HG03469 (cell line): ENCODE data around the gene CALN1.

Experiments used
- ATAC-seq: cut with Tn5 transposase; IDR thresholded peaks from one replicate; pipeline ENCODE4 v1.9.1; 2021; ENCODE audit warnings: mild to moderate bottlenecking, moderate library complexity, moderate number of reproducible peaks; ENCODE audit not compliant: unreplicated experiment

Gene CALN1

GRCh38 chr7:72326811-72327210 lies 85.3 kb downstream of the CALN1 start:
- ATAC-seq = no peak

GRCh38 chr7:72326365-72326764 lies 85.8 kb downstream of the CALN1 start:
- ATAC-seq = no peak

- no peak for ATAC-seq
Measured at GRCh38 chr7:72325561-72325960, 86.6 kb downstream of the CALN1 start.

GRCh38 chr7:72321637-72322036 lies 90.5 kb downstream of the CALN1 start:
- ATAC-seq = no peak

- no peak for ATAC-seq
Measured at GRCh38 chr7:72321081-72321480, 91.1 kb downstream of the CALN1 start.

- no peak for ATAC-seq
Measured at GRCh38 chr7:72317341-72317740, 94.8 kb downstream of the CALN1 start.

GRCh38 chr7:72316148-72316547 lies 96.0 kb downstream of the CALN1 start:
- no peak for ATAC-seq

- no peak for ATAC-seq
Measured at GRCh38 chr7:72313906-72314305, 98.2 kb downstream of the CALN1 start.

- no peak for ATAC-seq
Measured at GRCh38 chr7:72310301-72310700, 101.8 kb downstream of the CALN1 start.

- no peak for ATAC-seq
Measured at GRCh38 chr7:72309476-72309875, 102.7 kb downstream of the CALN1 start.

GRCh38 chr7:72308986-72309385 lies 103.2 kb downstream of the CALN1 start:
- no peak for ATAC-seq

GRCh38 chr7:72307566-72307965 lies 104.6 kb downstream of the CALN1 start:
- ATAC-seq = no peak

- no peak for ATAC-seq
Measured at GRCh38 chr7:72298912-72299311, 113.2 kb downstream of the CALN1 start.

- ATAC-seq = no peak
Measured at GRCh38 chr7:72298091-72298490, 114.0 kb downstream of the CALN1 start.

- no peak for ATAC-seq
Measured at GRCh38 chr7:72297636-72298035, 114.5 kb downstream of the CALN1 start.

- ATAC-seq = no peak
Measured at GRCh38 chr7:72292794-72293193, 119.3 kb downstream of the CALN1 start.

GRCh38 chr7:72292118-72292517 lies 120.0 kb downstream of the CALN1 start:
- ATAC-seq = no peak

GRCh38 chr7:72286519-72286918 lies 125.6 kb downstream of the CALN1 start:
- ATAC-seq = no peak

GRCh38 chr7:72283309-72283708 lies 128.8 kb downstream of the CALN1 start:
- no peak for ATAC-seq

- no peak for ATAC-seq
Measured at GRCh38 chr7:72281308-72281707, 130.8 kb downstream of the CALN1 start.

- no peak for ATAC-seq
Measured at GRCh38 chr7:72279203-72279602, 132.9 kb downstream of the CALN1 start.

GRCh38 chr7:72278550-72278949 lies 133.6 kb downstream of the CALN1 start:
- no peak for ATAC-seq

- no peak for ATAC-seq
Measured at GRCh38 chr7:72275382-72276070, 136.6 kb downstream of the CALN1 start.
